H1 (cell line): Measurements from ENCODE around the gene TMEM179B. TPM values are rescaled to one million over a fixed set of nuclear protein-coding genes. Genes with fewer than 3 reads are reported as not detected.

ENCODE experiments used
- ATF2 ChIP-seq: IDR thresholded peaks from 2 replicates; pipeline ENCODE4 v1.6.1; 2012; ENCODE audit warnings: low read length, inconsistent platforms
- ATF3 ChIP-seq: IDR thresholded peaks from 2 replicates; pipeline ENCODE4 v1.6.1; 2011; ENCODE audit warnings: low read depth, mild to moderate bottlenecking, low read length; ENCODE audit not compliant: insufficient read depth
- CTBP2 ChIP-seq: IDR thresholded peaks from 2 replicates; pipeline ENCODE4 v1.7.0; 2011; ENCODE audit warnings: borderline replicate concordance, mild to moderate bottlenecking, moderate library complexity, mixed read lengths, low read length; ENCODE audit not compliant: insufficient read depth, insufficient read length
- CTCF ChIP-seq, 3 experiments: IDR thresholded peaks; 1 replicate in 2 of 3; 2 replicates in 1 of 3; pipeline versions ENCODE4 v1.5.1 to v1.6.1; 2011; ENCODE audit warnings: low read length in 3 of 3, mild to moderate bottlenecking in 3 of 3, inconsistent platforms in 2 of 3, low read depth in 1 of 3, moderate library complexity in 1 of 3; ENCODE audit not compliant: insufficient read depth in 1 of 3; ENCODE audit errors: control extremely low read depth in 1 of 3
- GABPA ChIP-seq: IDR thresholded peaks from 2 replicates; pipeline ENCODE4 v1.6.1; 2011; ENCODE audit warnings: mild to moderate bottlenecking, low read length, moderate library complexity, borderline replicate concordance; ENCODE audit not compliant: insufficient read depth
- GTF2F1 ChIP-seq: IDR thresholded peaks from 2 replicates; pipeline ENCODE4 v1.6.1; 2012; ENCODE audit warnings: low read depth, low read length, improper control_type of control experiment, borderline replicate concordance
- HDAC2 ChIP-seq, 2 experiments: fragments of 300-600 bp in 1 of 2; sonication (generic) in 1 of 2; IDR thresholded peaks; 2 replicates each; pipeline ENCODE4 v1.6.1; 2011 to 2012; ENCODE audit warnings: low read depth in 2 of 2, low read length in 2 of 2, mild to moderate bottlenecking in 2 of 2, moderate library complexity in 2 of 2, borderline replicate concordance in 1 of 2, inconsistent platforms in 1 of 2
- HDAC6 ChIP-seq: IDR thresholded peaks from one replicate; pipeline ENCODE4 v1.7.1; 2012; ENCODE audit warnings: low read depth, mild to moderate bottlenecking, inconsistent platforms, low read length, moderate library complexity
- KDM4A ChIP-seq: IDR thresholded peaks from one replicate; pipeline ENCODE4 v1.7.1; 2012; ENCODE audit warnings: low read depth, mild to moderate bottlenecking, moderate library complexity, low read length, inconsistent platforms; ENCODE audit not compliant: severe bottlenecking
- KDM5A ChIP-seq: fragments of 200-600 bp; IDR thresholded peaks from 2 replicates; pipeline ENCODE4 v1.7.1; 2012; ENCODE audit warnings: mild to moderate bottlenecking, low read length, inconsistent platforms, mixed read lengths
- NANOG ChIP-seq: IDR thresholded peaks from 2 replicates; pipeline ENCODE4 v1.6.1; 2011; ENCODE audit warnings: low read length, low read depth, mild to moderate bottlenecking, inconsistent platforms; ENCODE audit not compliant: insufficient read depth, poor library complexity, severe bottlenecking
- SIX5 ChIP-seq: IDR thresholded peaks from 2 replicates; pipeline ENCODE4 v1.6.1; 2011; ENCODE audit warnings: mild to moderate bottlenecking, low read depth, low read length
- TEAD4 ChIP-seq: IDR thresholded peaks from 2 replicates; pipeline ENCODE4 v1.6.1; 2012; ENCODE audit warnings: low read depth, low read length, inconsistent platforms, mixed read lengths
- USF2 ChIP-seq: IDR thresholded peaks from 2 replicates; pipeline ENCODE4 v1.6.1; 2011; ENCODE audit warnings: low read length, improper control_type of control experiment
- YY1 ChIP-seq: IDR thresholded peaks from 2 replicates; pipeline ENCODE4 v1.6.1; 2011; ENCODE audit warnings: low read depth, mild to moderate bottlenecking, low read length
- ZNF274 ChIP-seq: IDR thresholded peaks from 2 replicates; pipeline ENCODE4 v1.7.0; 2012; ENCODE audit warnings: low read length, borderline replicate concordance; ENCODE audit errors: extremely low read depth
- polyA plus RNA-seq, 7 experiments: library from polyadenylated mRNA; depleted of rRNA in 3 of 7; stranded (reverse) in 5 of 7; unstranded in 2 of 7; fragments of >200 nt in 5 of 7; fragments of 200-250 nt in 2 of 7; gene quantifications; 1 replicate in 5 of 7; 2 replicates in 1 of 7; 4 replicates in 1 of 7; pipeline versions ENCODE4 v1.2.1 to v1.2.3, GENCODE V29; 2011 to 2013; ENCODE audit warnings: missing spikeins in 2 of 7, mixed read lengths in 2 of 7
- total RNA-seq: library from RNA; stranded (reverse); fragmentation: NEBNext Ultra II Directional; extraction: Animal tissue kit (Norgen Biotek cat#: 25700); gene quantifications from 2 replicates; pipeline ENCODE4 v1.2.1, GENCODE V29; 2021

Gene TMEM179B
- total and polyA plus RNA-seq, 2 of the 8 experiments (the other 6 are each of a cell fraction or from before 2014, with no cell fraction given): 18.6 to 62.2 TPM

GRCh38 chr11:62771144-62772021 is 15.8 kb upstream of the TMEM179B start, which contains the start of gene TAF6L (continued):
- TF ChIP-seq ATF2 (no peak), USF2 (peak; percentile 93), HDAC2 (IDR thresholded peaks at IDR 0.05; ENCODE audit: borderline replicate concordance in 1 of 2, low read depth in 2 of 2, low read length in 2 of 2) (peak in 1 of 2 experiments; percentile 8; a peak in 3 of 4 replicates), NANOG (no peak), KDM5A (no peak), TEAD4 (no peak), ZNF274 (no peak), GABPA (no peak), HDAC6 (no peak), YY1 (no peak), CTCF (IDR thresholded peaks at IDR 0.05; ENCODE audit: control extremely low read depth in 1 of 3, insufficient read depth in 1 of 3, low read depth in 1 of 3, low read length in 3 of 3) (no peak), KDM4A (peak; percentile 58), CTBP2 (no peak), ATF3 (peak; percentile 75), GTF2F1 (0 out of 2 replicates have a peak, but pooled peaks have one; percentile 11), SIX5 (no peak)
